H7 (cell line): ENCODE data around the gene SPEF1. TPM values are rescaled to one million over a fixed set of nuclear protein-coding genes. Genes with fewer than 3 reads are reported as not detected.

ENCODE experiments used
- DNase-seq: peaks from one replicate; pipeline ENCODE4 v3.0.0; 2012
- H3K27me3 ChIP-seq: 2 replicates; pipeline ENCODE4 v1.6.0; 2011; ENCODE audit warnings: mild to moderate bottlenecking, low read length; ENCODE audit not compliant: control insufficient read depth, insufficient read depth
- H3K36me3 ChIP-seq: replicated peaks from 2 replicates; pipeline ENCODE4 v1.5.1; 2011; ENCODE audit warnings: low read length; ENCODE audit not compliant: control insufficient read depth, insufficient read depth
- H3K4me3 ChIP-seq: 2 replicates; pipeline ENCODE4 v1.5.1; 2011; ENCODE audit warnings: low read depth, mild to moderate bottlenecking, control low read depth, low read length, moderate library complexity; ENCODE audit not compliant: insufficient read depth
- total RNA-seq: library from RNA; depleted of rRNA; stranded (reverse); fragments of >200 nt; shearing (Covaris generic); gene quantifications from 2 replicates; pipeline ENCODE4 v1.2.3, GENCODE V29; 2014

SPEF1 gene
- total RNA-seq, 1 experiment from 2014 or later = 0.94 TPM

- Histone ChIP-seq H3K27me3 (peaks cover 18% of the 10 kb centered on the region), H3K36me3 (peaks cover 1% of the 10 kb centered on the region), H3K4me3 (no peak overlapping the region)
- no peak for DNase-seq
Measured at GRCh38 chr20:3755814-3756480, 25.3 kb downstream of the SPEF1 start.

- Histone ChIP-seq H3K27me3 (peaks cover 25% of the 10 kb centered on the region), H3K4me3 (no peak overlapping the region), H3K36me3 (peaks cover 1% of the 10 kb centered on the region)
- no peak for DNase-seq
Measured at GRCh38 chr20:3755269-3755668, 26.0 kb downstream of the SPEF1 start.

- Histone ChIP-seq H3K4me3 (no peak overlapping the region), H3K36me3 (peaks cover 1% of the 10 kb centered on the region), H3K27me3 (peaks cover 34% of the 10 kb centered on the region)
- no peak for DNase-seq
Measured at GRCh38 chr20:3754276-3754630, 27.0 kb downstream of the SPEF1 start.

GRCh38 chr20:3753501-3754275, 27.6 kb downstream of the SPEF1 start:
- H3K36me3 ChIP-seq = peaks cover 1% of the 10 kb centered on the region
- no peak for DNase-seq

GRCh38 chr20:3753098-3753497, 28.1 kb downstream of the SPEF1 start:
- DNase-seq = peak; percentile 94
- Histone ChIP-seq H3K27me3 (peaks cover 43% of the 10 kb centered on the region), H3K4me3 (no peak overlapping the region), H3K36me3 (peaks cover 1% of the 10 kb centered on the region)

More at GRCh38 chr20:3753501-3754275, 27.6 kb downstream of the SPEF1 start:
- Histone ChIP-seq H3K27me3 (peaks cover 40% of the 10 kb centered on the region), H3K4me3 (no peak overlapping the region)

GRCh38 chr20:3752386-3752759, 28.9 kb downstream of the SPEF1 start:
- H3K27me3 ChIP-seq = peaks cover 49% of the 10 kb centered on the region
- H3K4me3 ChIP-seq = peak overlapping the region; percentile 51
- H3K36me3 ChIP-seq = peaks cover 1% of the 10 kb centered on the region
- no peak for DNase-seq

GRCh38 chr20:3751675-3752385, 29.4 kb downstream of the SPEF1 start:
- Histone ChIP-seq H3K36me3 (peaks cover 1% of the 10 kb centered on the region), H3K4me3 (peak overlapping the region; percentile 51), H3K27me3 (peaks cover 53% of the 10 kb centered on the region)
- peak; percentile 88 for DNase-seq

- peak; percentile 89 for DNase-seq
- peaks cover 1% of the 10 kb centered on the region for H3K36me3 ChIP-seq
- peak overlapping the region; percentile 51 for H3K4me3 ChIP-seq
- peaks cover 57% of the 10 kb centered on the region for H3K27me3 ChIP-seq
Measured at GRCh38 chr20:3751305-3751674, 30.0 kb downstream of the SPEF1 start.

- no peaks in the 10 kb centered on the region for H3K36me3 ChIP-seq
- H3K4me3 ChIP-seq = peak overlapping the region; percentile 46
- peak; percentile 99 for DNase-seq
- H3K27me3 ChIP-seq = peaks cover 66% of the 10 kb centered on the region
Measured at GRCh38 chr20:3749689-3750531, 31.3 kb downstream of the SPEF1 start.

- Histone ChIP-seq H3K36me3 (no peaks in the 10 kb centered on the region), H3K27me3 (peaks cover 66% of the 10 kb centered on the region), H3K4me3 (peak overlapping the region; percentile 46)
- DNase-seq = peak; percentile 67
Measured at GRCh38 chr20:3749087-3749688, 32.1 kb downstream of the SPEF1 start.

- DNase-seq = no peak
- no peak overlapping the region for H3K4me3 ChIP-seq
- H3K27me3 ChIP-seq = peaks cover 66% of the 10 kb centered on the region
Measured at GRCh38 chr20:3748073-3748472, 33.2 kb downstream of the SPEF1 start.

GRCh38 chr20:3747471-3747870, 33.8 kb downstream of the SPEF1 start:
- H3K4me3 ChIP-seq = no peak overlapping the region
- no peak for DNase-seq
- peaks cover 62% of the 10 kb centered on the region for H3K27me3 ChIP-seq
- no peaks in the 10 kb centered on the region for H3K36me3 ChIP-seq

More at GRCh38 chr20:3748073-3748472, 33.2 kb downstream of the SPEF1 start:
- H3K36me3 ChIP-seq = no peaks in the 10 kb centered on the region

GRCh38 chr20:3745686-3746173, 35.5 kb downstream of the SPEF1 start:
- Histone ChIP-seq H3K36me3 (no peaks in the 10 kb centered on the region), H3K4me3 (peak overlapping the region; percentile 73), H3K27me3 (peaks cover 46% of the 10 kb centered on the region)
- DNase-seq = peak; percentile 68
